Measurements from ENCODE around the gene CRYZL1. TPM values are rescaled to one million over a fixed set of nuclear protein-coding genes. Genes with fewer than 3 reads are reported as not detected.

Gene CRYZL1
- total RNA-seq, 1 experiment from 2014 or later, result 13.5 TPM

DNA sequence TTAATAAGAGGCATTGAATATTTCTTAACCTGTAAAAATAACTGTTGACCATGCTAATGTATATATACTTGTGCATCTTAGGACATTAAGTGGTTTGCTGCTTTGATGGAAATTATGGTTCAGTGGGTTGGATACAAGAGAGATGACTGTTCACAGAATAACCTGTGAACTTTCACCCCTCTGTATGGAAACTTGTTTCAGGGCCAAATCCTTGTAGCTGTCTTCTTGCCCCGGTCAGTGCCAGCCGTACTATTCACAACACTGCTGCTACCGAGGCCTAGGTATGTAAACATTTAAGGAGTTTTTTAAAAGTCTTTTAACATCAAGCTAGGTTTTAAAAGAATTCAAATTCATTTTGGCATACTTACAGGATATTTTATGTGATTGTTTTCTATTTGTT is 69.2 kb downstream of the CRYZL1 start:
- no peak overlapping the region for H3K56ac ChIP-seq (ENCODE audit: insufficient read length, low read depth, low read length)
- no peak overlapping the region for H3K27ac ChIP-seq (ENCODE audit: insufficient read length, low read depth, low read length)
- Mint-ChIP-seq H3K4me3 (no peak overlapping the region), H3K4me1 (no peaks in the 10 kb centered on the region), H3K9me3 (no peaks in the 10 kb centered on the region), H3K36me3 (ENCODE audit: insufficient read depth in 1 of 3, low read depth in 3 of 3) (peaks cover 32 to 85% (median 73%) of the 10 kb centered on the region in 3 experiments; a peak in 6 of 7 replicates), H3K27ac (no peak overlapping the region; a peak in 1 of 7 replicates), H3K27me3 (ENCODE audit: low read depth) (no peaks in the 10 kb centered on the region)
- H4K8ac ChIP-seq (replicated peaks; ENCODE audit: insufficient read length, low read depth, low read length), result no peak overlapping the region
- DNase-seq, result no peak
- no peak overlapping the region for H4K91ac ChIP-seq (ENCODE audit: insufficient read length, low read depth, low read length)
- no peaks in the 10 kb centered on the region for H3K79me1 ChIP-seq (ENCODE audit: insufficient read depth, low read depth, low read length, poor library complexity, severe bottlenecking)
- no peaks in the 10 kb centered on the region for H3K4me1 ChIP-seq (ENCODE audit: insufficient read depth, low read length)
- no peak overlapping the region for H2BK15ac ChIP-seq (ENCODE audit: low read depth, low read length)
- H3K23me2 ChIP-seq (ENCODE audit: insufficient read length, low read depth, low read length, poor library complexity, severe bottlenecking), result no peaks in the 10 kb centered on the region
- no peak overlapping the region for H3K4me2 ChIP-seq (ENCODE audit: insufficient read depth, insufficient read length, low read length)
- WGBS (ENCODE audit: extremely low coverage, insufficient read length, low lambda C conversion rate), result no CpG with 5 or more reads among the region's 3 CpGs
- no peaks in the 10 kb centered on the region for H3K27me3 ChIP-seq (ENCODE audit: insufficient read depth, low read length)
- no peaks in the 10 kb centered on the region for H4K20me1 ChIP-seq (ENCODE audit: control insufficient read depth, insufficient read depth, insufficient read length)
- no peak overlapping the region for H2BK20ac ChIP-seq (ENCODE audit: low read depth, low read length, poor library complexity, severe bottlenecking)
- no peak for TF ChIP-seq CTCF (conservative IDR thresholded peaks at IDR 0.05)
- H3K79me2 ChIP-seq (ENCODE audit: insufficient read depth, low read length), result no peaks in the 10 kb centered on the region
- H4K5ac ChIP-seq (ENCODE audit: insufficient read length, low read depth, low read length), result no peak overlapping the region
- H2BK120ac ChIP-seq (ENCODE audit: low read depth, low read length, poor library complexity, severe bottlenecking), result no peak overlapping the region
- no peak overlapping the region for H3T11ph ChIP-seq (ENCODE audit: low read length)
- H3K9me3 ChIP-seq (ENCODE audit: control insufficient read depth, low read depth, low read length), result no peaks in the 10 kb centered on the region
- no peak overlapping the region for H2BK12ac ChIP-seq (ENCODE audit: insufficient read length, low read depth, low read length)
- no peak overlapping the region for H3K18ac ChIP-seq (ENCODE audit: insufficient read length, low read depth, low read length)
- H2AK5ac ChIP-seq (ENCODE audit: insufficient read length, low read length), result no peak overlapping the region
- H2BK5ac ChIP-seq (ENCODE audit: insufficient read length, low read length), result no peak overlapping the region
- no peak overlapping the region for H3K14ac ChIP-seq (ENCODE audit: insufficient read depth, low read length)
- no peak overlapping the region for H3K4ac ChIP-seq (ENCODE audit: low read depth, low read length)
- no peak overlapping the region for H3K9ac ChIP-seq (ENCODE audit: extremely low read depth, insufficient read length, low read length)
- no peak overlapping the region for H3K23ac ChIP-seq (ENCODE audit: insufficient read length, low read depth, low read length)
- H2AFZ ChIP-seq (ENCODE audit: low read length), result no peak overlapping the region
